Measurements from ENCODE around the gene EML6.

EML6 gene

DNA sequence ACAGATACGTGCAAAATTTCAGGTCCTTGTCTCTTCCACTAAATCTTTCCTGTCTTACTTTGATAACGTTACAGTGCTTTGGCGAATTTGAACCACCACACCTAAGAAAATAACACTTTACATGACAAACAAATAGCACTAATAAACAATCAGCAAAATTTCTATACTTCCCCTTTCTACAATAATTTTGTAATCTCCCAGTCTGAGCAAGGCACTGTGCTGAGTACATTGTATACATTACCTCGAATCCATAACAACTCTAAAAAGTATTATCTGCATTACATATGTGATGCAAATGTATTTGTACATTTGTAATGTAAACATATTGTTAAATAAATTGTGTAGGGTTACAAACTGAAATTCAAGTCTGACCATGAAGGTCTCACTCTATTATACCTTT, 276.9 kb downstream of the EML6 start:
- no peak for DNase-seq (ENCODE audit: low spot score)
- H3K27ac ChIP-seq: no peak overlapping the region
- CTCF ChIA-PET: interaction anchor here (0.5 kb wide), 1 partner anchor 7 kb away, joined by 3 read pairs; no protein-coding TSS in a partner anchor
- POLR2A ChIA-PET (ENCODE audit: low non-redundant PET): no interaction called here
- TF ChIP-seq, protein P1, sequence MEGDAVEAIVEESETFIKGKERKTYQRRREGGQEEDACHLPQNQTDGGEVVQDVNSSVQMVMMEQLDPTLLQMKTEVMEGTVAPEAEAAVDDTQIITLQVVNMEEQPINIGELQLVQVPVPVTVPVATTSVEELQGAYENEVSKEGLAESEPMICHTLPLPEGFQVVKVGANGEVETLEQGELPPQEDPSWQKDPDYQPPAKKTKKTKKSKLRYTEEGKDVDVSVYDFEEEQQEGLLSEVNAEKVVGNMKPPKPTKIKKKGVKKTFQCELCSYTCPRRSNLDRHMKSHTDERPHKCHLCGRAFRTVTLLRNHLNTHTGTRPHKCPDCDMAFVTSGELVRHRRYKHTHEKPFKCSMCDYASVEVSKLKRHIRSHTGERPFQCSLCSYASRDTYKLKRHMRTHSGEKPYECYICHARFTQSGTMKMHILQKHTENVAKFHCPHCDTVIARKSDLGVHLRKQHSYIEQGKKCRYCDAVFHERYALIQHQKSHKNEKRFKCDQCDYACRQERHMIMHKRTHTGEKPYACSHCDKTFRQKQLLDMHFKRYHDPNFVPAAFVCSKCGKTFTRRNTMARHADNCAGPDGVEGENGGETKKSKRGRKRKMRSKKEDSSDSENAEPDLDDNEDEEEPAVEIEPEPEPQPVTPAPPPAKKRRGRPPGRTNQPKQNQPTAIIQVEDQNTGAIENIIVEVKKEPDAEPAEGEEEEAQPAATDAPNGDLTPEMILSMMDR (conservative IDR thresholded peaks at IDR 0.05; ENCODE audit: low read depth): no peak

DNA sequence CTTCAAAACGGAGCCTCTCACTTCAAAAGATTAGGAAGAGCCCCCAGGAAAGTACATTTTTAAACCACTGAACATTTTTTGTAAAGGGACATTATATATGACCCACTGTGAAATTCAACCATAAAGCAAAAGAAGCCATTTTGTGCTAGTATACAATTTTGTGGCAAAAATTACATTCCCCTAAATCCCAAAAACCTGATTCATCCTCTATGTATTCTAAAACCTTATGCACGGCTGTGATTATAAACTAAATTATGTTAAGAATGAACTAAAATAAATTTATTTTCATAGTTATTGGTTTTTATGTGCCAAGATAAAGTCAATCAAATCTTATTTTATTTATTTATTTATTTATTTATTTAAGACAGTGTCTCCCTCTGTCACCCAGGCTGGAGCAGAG, 278.3 kb downstream of the EML6 start:
- POLR2A ChIA-PET (ENCODE audit: low non-redundant PET): no interaction called here
- TF ChIP-seq, protein P1 (conservative IDR thresholded peaks at IDR 0.05; ENCODE audit: low read depth): no peak
- no peak for DNase-seq (ENCODE audit: low spot score)
- CTCF ChIA-PET: interaction anchor here (0.8 to 1.5 kb wide), 2 partner anchors 10 to 493 kb away, joined by 3 read pairs; no protein-coding TSS in a partner anchor
- no peak overlapping the region for H3K27ac ChIP-seq

DNA sequence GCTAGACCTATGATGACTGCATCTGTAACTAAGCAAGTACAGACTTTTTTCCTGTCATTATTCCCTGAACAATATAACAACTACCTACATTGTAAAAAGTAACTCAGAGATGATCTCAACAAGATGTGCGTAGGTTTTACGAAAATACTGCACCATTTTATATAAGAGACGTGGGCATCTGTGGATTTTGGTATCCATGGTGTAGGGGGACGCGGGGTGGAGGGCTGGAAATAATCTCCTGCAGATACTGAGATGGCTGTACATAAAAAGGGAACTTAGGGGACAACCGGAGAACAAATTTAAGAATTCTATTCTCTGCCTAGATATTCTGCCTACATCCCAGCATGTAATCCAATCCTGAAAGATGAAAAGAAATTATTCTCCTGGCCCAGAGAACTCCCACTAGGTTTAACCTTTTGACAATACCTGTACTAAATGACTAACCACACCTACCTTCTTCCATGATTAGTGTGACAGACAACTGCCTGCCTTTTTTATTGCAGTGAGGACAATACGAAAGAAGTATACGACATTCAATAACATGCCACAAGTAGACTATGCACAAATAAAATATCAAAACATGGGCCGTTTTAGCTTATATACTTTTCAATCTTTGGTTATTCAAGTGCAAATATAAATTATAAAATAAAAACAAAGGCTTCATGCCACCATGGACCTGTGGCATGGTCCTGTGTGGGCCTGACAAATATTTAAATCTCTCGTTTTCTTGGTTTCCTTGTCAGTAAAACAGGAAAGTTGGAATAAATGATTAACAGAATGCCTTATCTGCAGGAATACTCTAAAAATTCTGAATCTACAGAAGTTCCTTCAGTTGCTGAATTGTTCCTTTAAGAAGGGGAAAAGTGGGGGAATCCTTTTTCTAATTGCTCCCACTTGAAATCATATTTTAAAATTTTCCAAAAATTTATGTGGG, 280.5 kb downstream of the EML6 start:
- POLR2A ChIA-PET (ENCODE audit: low non-redundant PET): no interaction called here
- CTCF ChIA-PET: interaction anchor here (1.2 kb wide), 1 partner anchor 9 kb away, joined by 3 read pairs; no protein-coding TSS in a partner anchor
- DNase-seq (ENCODE audit: low spot score): no peak
- TF ChIP-seq, protein P1 (conservative IDR thresholded peaks at IDR 0.05; ENCODE audit: low read depth): no peak
- H3K27ac ChIP-seq: no peak overlapping the region

GRCh38 chr2:55006306-55006705, 282.8 kb downstream of the EML6 start:
- CTCF ChIA-PET: interaction anchor here (0.6 to 0.9 kb wide), 2 partner anchors 42 to 43 kb away, joined by 3 read pairs; no protein-coding TSS in a partner anchor
- H3K27ac ChIP-seq: no peak overlapping the region
- POLR2A ChIA-PET (ENCODE audit: low non-redundant PET): no interaction called here
- TF ChIP-seq, protein P1 (conservative IDR thresholded peaks at IDR 0.05; ENCODE audit: low read depth): no peak
- DNase-seq (ENCODE audit: low spot score): no peak

DNA sequence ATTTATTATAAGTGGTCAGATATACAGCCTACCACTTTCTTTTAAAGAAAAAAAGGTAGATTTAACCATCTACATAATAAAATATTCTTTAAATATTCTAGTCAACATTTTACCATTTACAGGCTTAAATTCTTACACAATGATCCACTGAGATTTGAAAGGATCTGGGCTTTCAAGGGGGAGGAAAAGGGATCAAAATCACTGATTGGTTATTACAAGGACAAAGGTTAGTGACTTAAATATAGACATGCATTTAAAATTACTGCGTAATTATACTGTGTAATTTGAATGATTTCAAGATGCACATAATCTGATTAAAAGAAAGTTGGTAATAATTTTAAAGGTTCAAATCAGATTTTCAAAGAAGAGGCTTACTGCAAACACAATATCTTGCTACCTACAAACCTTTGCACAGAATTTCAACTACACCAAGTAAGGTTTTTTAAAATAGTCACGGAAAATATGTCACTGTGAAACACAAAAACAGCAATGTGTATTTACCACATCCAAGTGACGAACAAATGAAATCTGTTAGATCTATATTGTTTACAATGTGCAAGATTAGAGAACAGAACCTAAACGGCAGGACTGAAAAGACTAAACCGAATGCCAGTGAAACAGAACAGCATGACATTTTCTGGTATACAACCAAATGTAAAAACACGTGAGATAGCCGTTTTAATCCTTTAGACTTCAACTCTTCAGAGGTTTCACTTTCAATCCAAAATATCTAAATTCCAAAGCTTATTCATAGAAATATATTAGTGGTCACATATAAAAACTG, 286.0 kb downstream of the EML6 start:
- H3K27ac ChIP-seq: no peak overlapping the region
- CTCF ChIA-PET: interaction anchor here (0.6 kb wide), 1 partner anchor 23 kb away, joined by 4 read pairs; no protein-coding TSS in a partner anchor
- POLR2A ChIA-PET (ENCODE audit: low non-redundant PET): no interaction called here

More for the DNA sequence above, 286.0 kb downstream of the EML6 start:
- DNase-seq (ENCODE audit: low spot score): no peak
- TF ChIP-seq, protein P1 (conservative IDR thresholded peaks at IDR 0.05; ENCODE audit: low read depth): no peak

All from RWPE1 (cell line).